Naive thymus-derived CD4-positive, alpha-beta T cell (primary cell): ENCODE results near the gene SH3GL3. TPM values are rescaled to one million over a fixed set of nuclear protein-coding genes. Genes with fewer than 3 reads are reported as not detected.

Source experiments
- ATAC-seq: fragments of 150-1000 bp; cut with Tn5 transposase; 2 replicates; pipeline ENCODE4 v1.10.0; 2021; ENCODE audit warnings: mild to moderate bottlenecking, moderate library complexity
- CTCF ChIA-PET: fragments of 350-600 bp; sonication (Branson Sonifier 250); formaldehyde crosslinking; loops from one replicate; lab custom pipeline; 2021; ENCODE audit warnings: antibody characterized with exemption; lab: Charles Lee
- POLR2A ChIA-PET: fragments of 350-600 bp; sonication (Branson Sonifier 250); formaldehyde crosslinking; loops from one replicate; lab custom pipeline; 2021; ENCODE audit warnings: antibody characterized with exemption, inconsistent platforms; lab: Charles Lee
- DNase-seq, 9 donors: peaks; one replicate each; pipeline versions ENCODE4 v3.0.0 to v3.0.0-alpha.2; 2020 to 2022; ENCODE audit warnings: mixed read lengths in 1 of 9
- H3K27ac ChIP-seq: one replicate; pipeline ENCODE4 v1.7.0; 2013; ENCODE audit warnings: mild to moderate bottlenecking, low read depth, low read length, moderate library complexity
- H3K27me3 ChIP-seq, 2 donors: one replicate each; pipeline ENCODE4 v1.7.0; 2013; ENCODE audit warnings: low read length in 2 of 2, mild to moderate bottlenecking in 2 of 2, moderate library complexity in 2 of 2; ENCODE audit not compliant: control insufficient read depth in 2 of 2, insufficient read depth in 2 of 2
- H3K36me3 ChIP-seq, 3 experiments: 1 replicate in 2 of 3; 2 replicates in 1 of 3; pipeline ENCODE4 v1.7.0; 2013; ENCODE audit warnings: low read length in 3 of 3, mild to moderate bottlenecking in 3 of 3, moderate library complexity in 1 of 3; ENCODE audit not compliant: insufficient read depth in 3 of 3, control insufficient read depth in 2 of 3
- H3K4me1 ChIP-seq, 2 donors: one replicate each; pipeline ENCODE4 v1.7.0; 2013; ENCODE audit warnings: low read length in 2 of 2, mild to moderate bottlenecking in 2 of 2, moderate library complexity in 1 of 2; ENCODE audit not compliant: control insufficient read depth in 2 of 2, insufficient read depth in 2 of 2
- H3K4me3 ChIP-seq: 2 replicates; pipeline ENCODE4 v1.7.0; 2013; ENCODE audit warnings: mild to moderate bottlenecking, low read length
- H3K9me3 ChIP-seq, 3 experiments: 1 replicate in 2 of 3; 2 replicates in 1 of 3; pipeline ENCODE4 v1.7.0; 2013; ENCODE audit warnings: low read length in 3 of 3; ENCODE audit not compliant: control insufficient read depth in 2 of 3
- H3K27ac Mint-ChIP-seq, 9 donors: one replicate each; pipeline ENCODE4 v1.8.0; 2020 to 2022; ENCODE audit warnings: mixed read lengths in 9 of 9, mild to moderate bottlenecking in 8 of 9, moderate library complexity in 5 of 9, inconsistent platforms in 2 of 9
- H3K27me3 Mint-ChIP-seq, 5 donors: one replicate each; pipeline ENCODE4 v1.8.0; 2021 to 2022; ENCODE audit warnings: mixed read lengths in 5 of 5, mild to moderate bottlenecking in 1 of 5
- H3K36me3 Mint-ChIP-seq, 5 donors: one replicate each; pipeline ENCODE4 v1.8.0; 2020 to 2022; ENCODE audit warnings: mixed read lengths in 5 of 5, mild to moderate bottlenecking in 3 of 5, inconsistent platforms in 1 of 5
- H3K4me1 Mint-ChIP-seq, 7 donors: one replicate each; pipeline ENCODE4 v1.8.0; 2020 to 2022; ENCODE audit warnings: mixed read lengths in 7 of 7, mild to moderate bottlenecking in 3 of 7, inconsistent platforms in 1 of 7
- H3K4me3 Mint-ChIP-seq, 10 donors: one replicate each; pipeline ENCODE4 v1.8.0; 2020 to 2022; ENCODE audit warnings: mild to moderate bottlenecking in 10 of 10, mixed read lengths in 10 of 10, moderate library complexity in 6 of 10, inconsistent platforms in 2 of 10
- H3K9me3 Mint-ChIP-seq, 11 donors: one replicate each; pipeline ENCODE4 v1.8.0; 2020 to 2022; ENCODE audit warnings: mixed read lengths in 11 of 11, mild to moderate bottlenecking in 4 of 11, inconsistent platforms in 1 of 11, moderate library complexity in 1 of 11
- intact Hi-C, 2 donors: fragments of 100-400 bp; cut with micrococcal nuclease; formaldehyde crosslinking; loops; one replicate each; pipeline ENCODE4 v1.15.1; 2023
- polyA plus RNA-seq, 2 donors: library from polyadenylated mRNA; unstranded; fragments of 300-500 nt; fragmentation: Illumina TruSeq; gene quantifications; one replicate each; pipeline ENCODE4 v1.2.3, GENCODE V29; 2021
- total RNA-seq, 6 experiments: library from RNA in 5 of 6; stranded (reverse) in 5 of 6; gene quantifications; 1 replicate in 5 of 6; 2 replicates in 1 of 6; pipeline ENCODE4 v1.2.3 and lab custom pipeline; 2021 to 2026

The SH3GL3 gene
- total and polyA plus RNA-seq, 7 experiments from 2014 or later, result not detected

GRCh38 chr15:83595191-83595590, 148.1 kb downstream of the SH3GL3 start:
- Mint-ChIP-seq H3K27me3 (peaks cover 0 to 36% (median 3%) of the 10 kb centered on the region in 5 donors), H3K4me3 (no peak overlapping the region), H3K9me3 (peaks cover 0 to 16% (median 2%) of the 10 kb centered on the region in 11 donors), H3K36me3 (peaks cover 0 to 5% (median 0%) of the 10 kb centered on the region in 5 donors), H3K27ac (no peak overlapping the region), H3K4me1 (no peaks in the 10 kb centered on the region)
- no peak overlapping the region for H3K27ac ChIP-seq
- no peak for ATAC-seq
- no peaks in the 10 kb centered on the region for H3K36me3 ChIP-seq
- POLR2A ChIA-PET, result no interaction called here
- no peaks in the 10 kb centered on the region for H3K4me1 ChIP-seq
- H3K27me3 ChIP-seq, result no peaks in the 10 kb centered on the region
- DNase-seq, result no peak
- intact Hi-C loops, result no loop called here
- CTCF ChIA-PET, result no interaction called here
- H3K9me3 ChIP-seq, result no peaks in the 10 kb centered on the region
- no peak overlapping the region for H3K4me3 ChIP-seq

- no peak for DNase-seq
- intact Hi-C loops, result no loop called here
- no peaks in the 10 kb centered on the region for H3K4me1 ChIP-seq
- ATAC-seq, result no peak
- Mint-ChIP-seq H3K9me3 (peaks cover 4 to 27% (median 8%) of the 10 kb centered on the region in 11 donors), H3K36me3 (peaks cover 0 to 13% (median 0%) of the 10 kb centered on the region in 5 donors), H3K27ac (no peak overlapping the region), H3K4me3 (no peak overlapping the region), H3K27me3 (peaks cover 0 to 46% (median 9%) of the 10 kb centered on the region in 5 donors), H3K4me1 (no peaks in the 10 kb centered on the region)
- no peaks in the 10 kb centered on the region for H3K9me3 ChIP-seq
- POLR2A ChIA-PET, result no interaction called here
- no peak overlapping the region for H3K27ac ChIP-seq
- no peaks in the 10 kb centered on the region for H3K27me3 ChIP-seq
- no peaks in the 10 kb centered on the region for H3K36me3 ChIP-seq
- CTCF ChIA-PET, result no interaction called here
- no peak overlapping the region for H3K4me3 ChIP-seq
These were observed 150.9 kb downstream of the SH3GL3 start for GRCh38 chr15:83598031-83598430.

GRCh38 chr15:83602021-83602420, 154.9 kb downstream of the SH3GL3 start:
- no peaks in the 10 kb centered on the region for H3K27me3 ChIP-seq
- H3K27me3 Mint-ChIP-seq, result peaks cover 2 to 60% (median 15%) of the 10 kb centered on the region in 5 donors
- no peak overlapping the region for H3K27ac Mint-ChIP-seq
- peaks cover 4 to 31% (median 9%) of the 10 kb centered on the region in 11 donors for H3K9me3 Mint-ChIP-seq
- no peak overlapping the region for H3K4me3 ChIP-seq
- DNase-seq (no peak), ATAC-seq (no peak)
- no peak overlapping the region for H3K27ac ChIP-seq
- no peaks in the 10 kb centered on the region for H3K36me3 ChIP-seq
- no peaks in the 10 kb centered on the region for H3K9me3 ChIP-seq
- POLR2A ChIA-PET, result no interaction called here
- H3K4me1 Mint-ChIP-seq, result no peaks in the 10 kb centered on the region
- intact Hi-C loops, result no loop called here
- H3K36me3 Mint-ChIP-seq, result peaks cover 0 to 13% (median 0%) of the 10 kb centered on the region in 5 donors
- CTCF ChIA-PET, result no interaction called here
- no peaks in the 10 kb centered on the region for H3K4me1 ChIP-seq
- no peak overlapping the region for H3K4me3 Mint-ChIP-seq

GRCh38 chr15:83604549-83604948, 157.4 kb downstream of the SH3GL3 start:
- no peak overlapping the region for H3K27ac ChIP-seq
- ChIA-PET CTCF (interaction anchor here (0.6 kb wide), 2 partner anchors 76 to 164 kb away, joined by 4 to 6 read pairs; no protein-coding TSS in a partner anchor), POLR2A (no interaction called here)
- no peaks in the 10 kb centered on the region for H3K9me3 ChIP-seq
- H3K9me3 Mint-ChIP-seq, result peaks cover 4 to 22% (median 9%) of the 10 kb centered on the region in 11 donors
- H3K27me3 Mint-ChIP-seq, result peaks cover 2 to 50% (median 15%) of the 10 kb centered on the region in 5 donors
- no peak overlapping the region for H3K4me3 Mint-ChIP-seq
- no peak for ATAC-seq
- H3K36me3 ChIP-seq, result no peaks in the 10 kb centered on the region
- H3K27ac Mint-ChIP-seq, result no peak overlapping the region
- H3K36me3 Mint-ChIP-seq, result peaks cover 0 to 13% (median 0%) of the 10 kb centered on the region in 5 donors
- no peaks in the 10 kb centered on the region for H3K4me1 ChIP-seq
- intact Hi-C loops, result no loop called here
- no peaks in the 10 kb centered on the region for H3K4me1 Mint-ChIP-seq
- no peaks in the 10 kb centered on the region for H3K27me3 ChIP-seq
- no peak overlapping the region for H3K4me3 ChIP-seq
- no peak for DNase-seq

GRCh38 chr15:83605111-83605945, 158.2 kb downstream of the SH3GL3 start:
- DNase-seq, result no peak
- ChIA-PET POLR2A (no interaction called here), CTCF (no interaction called here)
- Mint-ChIP-seq H3K4me1 (no peaks in the 10 kb centered on the region), H3K27ac (no peak overlapping the region), H3K9me3 (peaks cover 2 to 14% (median 6%) of the 10 kb centered on the region in 11 donors), H3K36me3 (peaks cover 0 to 7% (median 0%) of the 10 kb centered on the region in 5 donors), H3K27me3 (peaks cover 2 to 48% (median 11%) of the 10 kb centered on the region in 5 donors), H3K4me3 (no peak overlapping the region)
- H3K36me3 ChIP-seq, result no peaks in the 10 kb centered on the region
- no peak overlapping the region for H3K4me3 ChIP-seq
- no peak overlapping the region for H3K27ac ChIP-seq
- no peak for ATAC-seq
- no peaks in the 10 kb centered on the region for H3K27me3 ChIP-seq
- intact Hi-C loops, result no loop called here
- H3K4me1 ChIP-seq, result no peaks in the 10 kb centered on the region
- no peaks in the 10 kb centered on the region for H3K9me3 ChIP-seq

- Mint-ChIP-seq H3K4me3 (no peak overlapping the region), H3K36me3 (no peaks in the 10 kb centered on the region), H3K27ac (no peak overlapping the region), H3K27me3 (peaks cover 2 to 56% (median 12%) of the 10 kb centered on the region in 5 donors), H3K9me3 (peaks cover 0 to 4% (median 0%) of the 10 kb centered on the region in 11 donors), H3K4me1 (no peaks in the 10 kb centered on the region)
- Histone ChIP-seq H3K4me1 (no peaks in the 10 kb centered on the region), H3K36me3 (no peaks in the 10 kb centered on the region), H3K4me3 (no peak overlapping the region), H3K9me3 (no peaks in the 10 kb centered on the region), H3K27me3 (no peaks in the 10 kb centered on the region), H3K27ac (no peak overlapping the region)
- CTCF ChIA-PET, result no interaction called here
- DNase-seq (no peak), ATAC-seq (no peak)
- POLR2A ChIA-PET, result no interaction called here
- intact Hi-C loops, result no loop called here
These were observed 163.0 kb downstream of the SH3GL3 start for GRCh38 chr15:83610132-83610531.
